ENCODE results near the gene KLLN.

The KLLN gene

GRCh38 chr10:87878664-87879459 is 15.5 kb upstream of the KLLN start:
- Histone ChIP-seq H3K4me3 (replicated peaks; ENCODE audit: insufficient read depth, low read length) (no peak overlapping the region), H3K27ac (replicated peaks) (no peak overlapping the region), H3K27me3 (ENCODE audit: insufficient read depth, poor library complexity, severe bottlenecking) (no peaks in the 10 kb centered on the region)
- no peak for TF ChIP-seq GABPA (IDR thresholded peaks at IDR 0.05; ENCODE audit: low read depth)
- no peak for TF ChIP-seq REST (IDR thresholded peaks at IDR 0.05; ENCODE audit: insufficient replicate concordance, low read depth)
- no peak for TF ChIP-seq POLR2AphosphoS5 (IDR thresholded peaks at IDR 0.05; ENCODE audit: low read depth)
- TF ChIP-seq SPI1 (IDR thresholded peaks at IDR 0.05; ENCODE audit: borderline replicate concordance, low read depth): no peak
- no peak for TF ChIP-seq CTCF (IDR thresholded peaks at IDR 0.05; ENCODE audit: insufficient read depth, low read length)
- DNase-seq (ENCODE audit: low read depth in 1 of 2, low spot score in 1 of 2): no peak

- no peak for DNase-seq (ENCODE audit: low read depth in 1 of 2, low spot score in 1 of 2)
- H3K4me3 ChIP-seq (replicated peaks; ENCODE audit: insufficient read depth, low read length): no peak overlapping the region
- no peak for TF ChIP-seq CTCF (IDR thresholded peaks at IDR 0.05; ENCODE audit: insufficient read depth, low read length)
- no peak for TF ChIP-seq POLR2AphosphoS5 (IDR thresholded peaks at IDR 0.05; ENCODE audit: low read depth)
- no peak for TF ChIP-seq REST (IDR thresholded peaks at IDR 0.05; ENCODE audit: insufficient replicate concordance, low read depth)
- TF ChIP-seq GABPA (IDR thresholded peaks at IDR 0.05; ENCODE audit: low read depth): no peak
- no peak for TF ChIP-seq SPI1 (IDR thresholded peaks at IDR 0.05; ENCODE audit: borderline replicate concordance, low read depth)
- no peaks in the 10 kb centered on the region for H3K27me3 ChIP-seq (ENCODE audit: insufficient read depth, poor library complexity, severe bottlenecking)
- no peak overlapping the region for H3K27ac ChIP-seq (replicated peaks)
These were observed 12.7 kb upstream of the KLLN start for GRCh38 chr10:87875929-87876571.

- H3K4me3 ChIP-seq (replicated peaks; ENCODE audit: insufficient read depth, low read length): no peak overlapping the region
- no peaks in the 10 kb centered on the region for H3K27me3 ChIP-seq (ENCODE audit: insufficient read depth, poor library complexity, severe bottlenecking)
- no peak overlapping the region for H3K27ac ChIP-seq (replicated peaks)
- TF ChIP-seq REST (IDR thresholded peaks at IDR 0.05; ENCODE audit: insufficient replicate concordance, low read depth): no peak
- no peak for DNase-seq (ENCODE audit: low read depth in 1 of 2, low spot score in 1 of 2)
These were observed 10.3 kb upstream of the KLLN start for GRCh38 chr10:87873656-87874055.
